TTC549 (cell line): Measurements from ENCODE around the gene TSPY3.
"Not testable (repeated sequence)": the region's sequence is repeated elsewhere in the genome, so short reads cannot be mapped to it uniquely, and the experiment has no call there.

ENCODE experiments used
- FAIRE-seq: peaks from 2 replicates; lab custom pipeline; 2012; peaks lifted over from hg19 to GRCh38; lab: Jason Lieb, UNC

The TSPY3 gene, protein sequence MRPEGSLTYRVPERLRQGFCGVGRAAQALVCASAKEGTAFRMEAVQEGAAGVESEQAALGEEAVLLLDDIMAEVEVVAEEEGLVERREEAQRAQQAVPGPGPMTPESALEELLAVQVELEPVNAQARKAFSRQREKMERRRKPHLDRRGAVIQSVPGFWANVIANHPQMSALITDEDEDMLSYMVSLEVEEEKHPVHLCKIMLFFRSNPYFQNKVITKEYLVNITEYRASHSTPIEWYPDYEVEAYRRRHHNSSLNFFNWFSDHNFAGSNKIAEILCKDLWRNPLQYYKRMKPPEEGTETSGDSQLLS

GRCh38 chrY:9398121-9398520 is at the start of gene TSPY3:
TSS of gene TSPY3 (plus strand) at chrY:9398421. CDS start at chrY:9398467, 46 bp downstream.
- not testable (repeated sequence) for FAIRE-seq

DNA sequence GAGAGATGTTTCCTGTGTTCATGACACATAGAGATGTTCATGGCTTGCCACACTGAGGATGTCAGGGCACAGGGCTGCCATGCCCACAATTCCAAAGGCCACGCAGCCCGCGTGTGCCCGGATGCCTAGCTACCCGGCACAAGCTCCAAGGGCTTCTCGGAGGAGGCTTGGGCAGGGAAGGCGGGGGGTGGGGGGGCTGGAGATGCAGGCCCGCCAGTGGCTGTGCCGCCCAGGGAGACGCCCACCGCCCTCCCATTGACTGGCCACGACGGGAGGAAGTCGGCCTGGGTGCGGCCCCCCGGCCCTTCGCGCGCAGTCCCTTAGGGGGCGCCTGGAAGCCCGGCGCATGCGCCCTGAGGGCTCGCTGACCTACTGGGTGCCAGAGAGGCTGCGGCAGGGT is 40.7 kb upstream of the TSPY3 start, which contains the start of gene TSPY8:
TSPY8 (plus strand) TSS at position 301 of the 400 bp plus-strand sequence; CDS start at position 347, 46 bp downstream.
- FAIRE-seq, result not testable (repeated sequence)

GRCh38 chrY:9396527-9396926 is 1.7 kb upstream of the TSPY3 start:
- FAIRE-seq, result not testable (repeated sequence)
